Mesenchymal stem cell (in vitro differentiated cells and primary cell): ENCODE measurements around the gene ERC2.

ENCODE experiments used
- DNase-seq: peaks from one replicate; pipeline ENCODE4 v3.0.0-alpha.2; 2013
- H2AFZ ChIP-seq: one replicate; pipeline ENCODE4 v1.6.1; 2013; ENCODE audit warnings: low read depth, mild to moderate bottlenecking, control low read depth, inconsistent platforms, low read length, moderate library complexity
- H2AK5ac ChIP-seq: 2 replicates; pipeline ENCODE4 v1.6.1; 2013; ENCODE audit warnings: low read length, moderate library complexity, mild to moderate bottlenecking, inconsistent platforms; ENCODE audit not compliant: severe bottlenecking
- H2BK120ac ChIP-seq: one replicate; pipeline ENCODE4 v1.6.1; 2013; ENCODE audit warnings: low read depth, mild to moderate bottlenecking, inconsistent platforms, low read length, moderate library complexity
- H2BK12ac ChIP-seq, 2 experiments: one replicate each; pipeline ENCODE4 v1.6.1; 2013; ENCODE audit warnings: inconsistent platforms in 2 of 2, low read length in 2 of 2, mild to moderate bottlenecking in 2 of 2, moderate library complexity in 2 of 2, control low read depth in 1 of 2
- H2BK15ac ChIP-seq: one replicate; pipeline ENCODE4 v1.6.1; 2013; ENCODE audit warnings: mild to moderate bottlenecking, low read depth, inconsistent platforms; ENCODE audit not compliant: poor library complexity, severe bottlenecking
- H2BK5ac ChIP-seq: 2 replicates; pipeline ENCODE4 v1.6.1; 2013; ENCODE audit warnings: low read depth, mild to moderate bottlenecking, low read length, control low read depth, inconsistent platforms; ENCODE audit not compliant: poor library complexity, severe bottlenecking
- H3K14ac ChIP-seq, 2 experiments: one replicate each; pipeline ENCODE4 v1.6.1; 2013; ENCODE audit warnings: inconsistent platforms in 2 of 2, low read length in 2 of 2, control low read depth in 1 of 2, mild to moderate bottlenecking in 1 of 2, moderate library complexity in 1 of 2
- H3K18ac ChIP-seq, 2 experiments: one replicate each; pipeline ENCODE4 v1.6.1; 2013; ENCODE audit warnings: inconsistent platforms in 2 of 2, low read length in 2 of 2, control low read depth in 1 of 2, low read depth in 1 of 2, mild to moderate bottlenecking in 1 of 2
- H3K23ac ChIP-seq, 2 experiments: one replicate each; pipeline ENCODE4 v1.6.1; 2013; ENCODE audit warnings: inconsistent platforms in 2 of 2, low read length in 2 of 2, mild to moderate bottlenecking in 2 of 2, moderate library complexity in 2 of 2, control low read depth in 1 of 2
- H3K27ac ChIP-seq: 2 replicates; pipeline ENCODE4 v1.5.1; 2013; ENCODE audit warnings: mild to moderate bottlenecking, moderate library complexity, low read length, control low read depth, inconsistent platforms; ENCODE audit not compliant: poor library complexity, severe bottlenecking
- H3K27me3 ChIP-seq, 2 experiments: 2 replicates each; pipeline versions ENCODE4 v1.6.1 to v1.7.0; 2013; ENCODE audit warnings: low read length in 2 of 2, mild to moderate bottlenecking in 2 of 2, moderate library complexity in 2 of 2, control low read depth in 1 of 2, inconsistent platforms in 1 of 2; ENCODE audit not compliant: control insufficient read depth in 1 of 2, insufficient read depth in 1 of 2
- H3K36me3 ChIP-seq, 2 experiments: 2 replicates each; pipeline versions ENCODE4 v1.6.1 to v1.7.0; 2013; ENCODE audit warnings: low read length in 2 of 2, control low read depth in 1 of 2, inconsistent platforms in 1 of 2, low read depth in 1 of 2, mild to moderate bottlenecking in 1 of 2; ENCODE audit not compliant: insufficient read depth in 2 of 2, control insufficient read depth in 1 of 2
- H3K4ac ChIP-seq, 2 experiments: one replicate each; pipeline ENCODE4 v1.6.1; 2013; ENCODE audit warnings: inconsistent platforms in 2 of 2, low read length in 2 of 2, mild to moderate bottlenecking in 2 of 2, moderate library complexity in 2 of 2, control low read depth in 1 of 2, low read depth in 1 of 2
- H3K4me1 ChIP-seq: 2 replicates; pipeline ENCODE4 v1.6.1; 2013; ENCODE audit warnings: low read depth, low read length, control low read depth; ENCODE audit not compliant: control insufficient read depth, insufficient read depth
- H3K4me2 ChIP-seq: 2 replicates; pipeline ENCODE4 v1.6.1; 2013; ENCODE audit warnings: low read length, mild to moderate bottlenecking, inconsistent platforms; ENCODE audit not compliant: poor library complexity, severe bottlenecking
- H3K4me3 ChIP-seq, 2 experiments: 2 replicates each; pipeline versions ENCODE4 v1.5.1 to v1.7.0; 2013; ENCODE audit warnings: low read length in 2 of 2, mild to moderate bottlenecking in 2 of 2, control low read depth in 1 of 2, low read depth in 1 of 2; ENCODE audit not compliant: insufficient read depth in 1 of 2
- H3K79me1 ChIP-seq: replicated peaks from 2 replicates; pipeline ENCODE4 v1.6.1; 2013; ENCODE audit warnings: mild to moderate bottlenecking, control low read depth, low read length, inconsistent platforms; ENCODE audit not compliant: poor library complexity, severe bottlenecking
- H3K9ac ChIP-seq: 2 replicates; pipeline ENCODE4 v1.7.0; 2013; ENCODE audit warnings: mild to moderate bottlenecking, low read length, moderate library complexity
- H3K9me3 ChIP-seq: 2 replicates; pipeline ENCODE4 v1.7.0; 2013; ENCODE audit warnings: mild to moderate bottlenecking, low read length; ENCODE audit not compliant: control insufficient read depth
- H4K8ac ChIP-seq: one replicate; pipeline ENCODE4 v1.6.1; 2013; ENCODE audit warnings: inconsistent platforms, mild to moderate bottlenecking, low read length, moderate library complexity
- H4K91ac ChIP-seq: one replicate; pipeline ENCODE4 v1.6.1; 2013; ENCODE audit warnings: mild to moderate bottlenecking, low read length, inconsistent platforms
- WGBS: methylation state at CpG from one replicate; pipeline ENCODE4 v1.1.7; 2013; ENCODE audit warnings: mixed read lengths; 5-methylcytosine and 5-hydroxymethylcytosine counted together

The ERC2 gene

GRCh38 chr3:55701997-55702396 is 766.3 kb downstream of the ERC2 start:
- Histone ChIP-seq H3K36me3 (no peaks in the 10 kb centered on the region), H3K18ac (no peak overlapping the region), H3K4me2 (no peak overlapping the region), H3K4ac (no peak overlapping the region), H3K9ac (no peak overlapping the region), H3K4me3 (no peak overlapping the region), H3K9me3 (no peaks in the 10 kb centered on the region), H3K27me3 (peaks cover 0 to 14% of the 10 kb centered on the region in 2 experiments), H3K4me1 (no peaks in the 10 kb centered on the region), H2BK12ac (no peak overlapping the region), H2BK15ac (no peak overlapping the region), H3K27ac (no peak overlapping the region), H3K14ac (no peak overlapping the region), H3K79me1 (no peaks in the 10 kb centered on the region), H3K23ac (no peak overlapping the region), H2BK5ac (no peak overlapping the region), H4K8ac (no peak overlapping the region), H4K91ac (no peak overlapping the region), H2BK120ac (no peak overlapping the region), H2AK5ac (no peak overlapping the region), H2AFZ (no peak overlapping the region)
- WGBS: 10% methylated on average over 2 of the region's 3 CpGs
- peak; percentile 83 for DNase-seq

GRCh38 chr3:55698831-55699230 is 769.4 kb downstream of the ERC2 start:
- no peak overlapping the region for H2BK15ac ChIP-seq
- no peak overlapping the region for H3K4me3 ChIP-seq
- H3K27me3 ChIP-seq: peaks cover 0 to 14% of the 10 kb centered on the region in 2 experiments
- no peak overlapping the region for H3K4ac ChIP-seq
- no peak overlapping the region for H4K8ac ChIP-seq
- H2AFZ ChIP-seq: no peak overlapping the region
- H3K4me1 ChIP-seq: no peaks in the 10 kb centered on the region
- no peaks in the 10 kb centered on the region for H3K36me3 ChIP-seq
- no peak overlapping the region for H4K91ac ChIP-seq
- no peak overlapping the region for H3K18ac ChIP-seq
- H2BK120ac ChIP-seq: no peak overlapping the region
- no peak overlapping the region for H3K4me2 ChIP-seq
- H3K23ac ChIP-seq: no peak overlapping the region
- no peak overlapping the region for H2AK5ac ChIP-seq
- H3K9me3 ChIP-seq: no peaks in the 10 kb centered on the region
- no peak overlapping the region for H3K9ac ChIP-seq
- 73% methylated on average over 4 of the region's 6 CpGs for WGBS
- H3K79me1 ChIP-seq: no peaks in the 10 kb centered on the region
- no peak for DNase-seq
- H3K14ac ChIP-seq: no peak overlapping the region
- no peak overlapping the region for H2BK12ac ChIP-seq
- H3K27ac ChIP-seq: no peak overlapping the region
- H2BK5ac ChIP-seq: no peak overlapping the region

GRCh38 chr3:55697177-55697865 is 770.9 kb downstream of the ERC2 start:
- no peak overlapping the region for H3K27ac ChIP-seq
- no peaks in the 10 kb centered on the region for H3K36me3 ChIP-seq
- no peak overlapping the region for H4K8ac ChIP-seq
- H3K4ac ChIP-seq: no peak overlapping the region
- H3K79me1 ChIP-seq: no peaks in the 10 kb centered on the region
- no peak overlapping the region for H3K9ac ChIP-seq
- no peak overlapping the region for H2AK5ac ChIP-seq
- H3K4me1 ChIP-seq: peaks cover 2% of the 10 kb centered on the region
- no peak overlapping the region for H3K14ac ChIP-seq
- no peak overlapping the region for H2BK15ac ChIP-seq
- no peak overlapping the region for H3K18ac ChIP-seq
- no peak overlapping the region for H2BK5ac ChIP-seq
- H4K91ac ChIP-seq: no peak overlapping the region
- peaks cover 0 to 5% of the 10 kb centered on the region in 2 experiments for H3K27me3 ChIP-seq
- no peak overlapping the region for H2AFZ ChIP-seq
- no peak overlapping the region for H3K4me2 ChIP-seq
- H3K4me3 ChIP-seq: no peak overlapping the region
- H2BK12ac ChIP-seq: no peak overlapping the region
- no peak for DNase-seq
- H2BK120ac ChIP-seq: no peak overlapping the region
- no peak overlapping the region for H3K23ac ChIP-seq
- H3K9me3 ChIP-seq: no peaks in the 10 kb centered on the region
- 96% methylated on average over 4 of the region's 4 CpGs for WGBS

DNA sequence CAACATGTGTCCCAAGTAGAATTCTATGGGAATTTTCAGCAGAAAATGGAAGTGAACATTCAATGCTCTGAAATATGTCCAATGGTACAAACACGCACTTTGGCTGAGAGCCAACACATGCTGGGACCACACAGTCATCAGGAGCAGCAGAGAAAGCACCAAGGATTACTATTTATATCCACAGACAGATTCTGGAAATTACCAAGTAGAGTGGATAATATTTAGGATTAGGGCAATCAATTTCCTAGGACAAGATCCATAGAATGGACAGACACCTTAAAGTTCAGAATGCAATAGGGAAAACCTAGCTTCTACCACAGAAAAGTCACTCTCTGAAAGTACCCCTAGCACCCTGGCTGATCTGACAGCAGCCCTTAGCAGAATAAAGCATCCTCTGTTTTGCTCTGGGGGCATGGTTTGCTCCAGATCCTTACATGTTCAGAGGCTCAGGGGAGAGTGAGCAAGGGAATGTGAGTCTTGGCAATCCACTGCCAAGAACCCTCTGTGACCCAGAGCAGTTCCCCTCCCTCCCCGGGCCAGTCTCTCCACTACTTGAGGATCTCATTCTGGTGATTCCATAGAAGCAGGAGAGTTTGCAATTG is 775.2 kb downstream of the ERC2 start:
- no peak overlapping the region for H2BK12ac ChIP-seq
- no peak overlapping the region for H2BK15ac ChIP-seq
- DNase-seq: peak; percentile 66
- H2BK120ac ChIP-seq: no peak overlapping the region
- no peak overlapping the region for H3K14ac ChIP-seq
- WGBS: 91% methylated on average over 1 of the region's 2 CpGs
- no peaks in the 10 kb centered on the region for H3K79me1 ChIP-seq
- no peak overlapping the region for H2AK5ac ChIP-seq
- no peak overlapping the region for H3K4me2 ChIP-seq
- no peak overlapping the region for H3K23ac ChIP-seq
- no peak overlapping the region for H3K9ac ChIP-seq
- no peak overlapping the region for H2AFZ ChIP-seq
- no peak overlapping the region for H3K4ac ChIP-seq
- no peak overlapping the region for H2BK5ac ChIP-seq
- H3K27me3 ChIP-seq: peaks cover 0 to 18% of the 10 kb centered on the region in 2 experiments
- H3K4me1 ChIP-seq: peaks cover 4% of the 10 kb centered on the region
- H4K8ac ChIP-seq: no peak overlapping the region
- peak overlapping the region in 1 of 2 experiments; percentile 15 for H3K18ac ChIP-seq
- H3K4me3 ChIP-seq: no peak overlapping the region
- H3K36me3 ChIP-seq: no peaks in the 10 kb centered on the region
- H3K27ac ChIP-seq: no peak overlapping the region
- no peaks in the 10 kb centered on the region for H3K9me3 ChIP-seq
- no peak overlapping the region for H4K91ac ChIP-seq
